PC-3 (cell line): ENCODE results near the gene FMNL1. TPM values are rescaled to one million over a fixed set of nuclear protein-coding genes. Genes with fewer than 3 reads are reported as not detected.

Experiments
- ATAC-seq: fragments of 200-7000 bp; cut with Tn5 transposase; 2 replicates; pipeline ENCODE4 v1.9.1; 2020; ENCODE audit warnings: mild to moderate bottlenecking, moderate library complexity
- BruUV-seq: library from RNA; stranded (reverse); fragments of 400-500 nt; replicated peaks from 2 replicates; lab custom pipeline; 2021; lab: Mats Ljungman, UMichigan
- CTCF ChIA-PET: fragments of 300-600 bp; sonication (Branson Sonifier 250); formaldehyde crosslinking; loops from one replicate; lab custom pipeline; 2022; ENCODE audit warnings: antibody characterized with exemption; lab: Charles Lee
- POLR2A ChIA-PET: fragments of 300-600 bp; sonication (Branson Sonifier 250); formaldehyde crosslinking; loops from one replicate; lab custom pipeline; 2022; ENCODE audit warnings: antibody characterized with exemption; ENCODE audit not compliant: unreplicated experiment; lab: Charles Lee
- DNase-seq: peaks from one replicate; pipeline ENCODE4 v3.0.0-alpha.2; 2015
- H2AFZ ChIP-seq: fragments of 300-600 bp; sonication (generic); 2 replicates; pipeline ENCODE4 v1.6.0; 2016; ENCODE audit warnings: antibody characterized with exemption, low read length
- H3F3A ChIP-seq: fragments of 300-600 bp; sonication (generic); one replicate; pipeline ENCODE4 v1.6.0; 2017; ENCODE audit warnings: antibody characterized with exemption, low read length, control low read depth, mild to moderate bottlenecking; ENCODE audit not compliant: unreplicated experiment
- H3K27ac ChIP-seq: fragments of 300-600 bp; sonication (generic); 2 replicates; pipeline ENCODE4 v1.5.1; 2016; ENCODE audit warnings: mild to moderate bottlenecking, low read length
- H3K27me3 ChIP-seq: fragments of 300-600 bp; sonication (generic); 2 replicates; pipeline ENCODE4 v1.6.1; 2016; ENCODE audit warnings: low read length, mixed read lengths
- H3K36me3 ChIP-seq: fragments of 300-600 bp; sonication (generic); 2 replicates; pipeline ENCODE4 v1.6.1; 2016; ENCODE audit warnings: low read depth, mixed run types, low read length, mixed read lengths
- H3K4me1 ChIP-seq: fragments of 300-600 bp; sonication (generic); 2 replicates; pipeline ENCODE4 v1.5.1; 2016; ENCODE audit warnings: low read length; ENCODE audit not compliant: insufficient read depth
- H3K4me2 ChIP-seq: fragments of 300-600 bp; sonication (generic); 2 replicates; pipeline ENCODE4 v1.6.0; 2016; ENCODE audit warnings: low read length
- H3K4me3 ChIP-seq: fragments of 300-600 bp; sonication (generic); 2 replicates; pipeline ENCODE4 v1.5.1; 2016; ENCODE audit warnings: mild to moderate bottlenecking, low read length, mixed read lengths
- H3K79me2 ChIP-seq: fragments of 300-600 bp; sonication (generic); 2 replicates; pipeline ENCODE4 v1.6.1; 2017; ENCODE audit warnings: low read length, mixed read lengths
- H3K9ac ChIP-seq: fragments of 300-600 bp; sonication (generic); 2 replicates; pipeline ENCODE4 v1.6.0; 2016; ENCODE audit warnings: mild to moderate bottlenecking, low read length
- H3K9me2 ChIP-seq: fragments of 300-600 bp; sonication (generic); replicated peaks from 2 replicates; pipeline ENCODE4 v1.6.1; 2016; ENCODE audit warnings: mixed run types, low read length, mixed read lengths
- H3K9me3 ChIP-seq: fragments of 300-600 bp; sonication (generic); 2 replicates; pipeline ENCODE4 v1.6.1; 2016; ENCODE audit warnings: low read length, mixed read lengths
- H4K20me1 ChIP-seq: fragments of 300-600 bp; sonication (generic); 2 replicates; pipeline ENCODE4 v1.6.1; 2016; ENCODE audit warnings: low read length, mixed read lengths
- EZH2 ChIP-seq: fragments of 300-600 bp; sonication (generic); IDR thresholded peaks from one replicate; pipeline ENCODE4 v1.6.1; 2017; ENCODE audit warnings: antibody characterized with exemption, mild to moderate bottlenecking, low read length; ENCODE audit not compliant: unreplicated experiment
- EZH2phosphoT487 ChIP-seq: fragments of 300-600 bp; sonication (generic); IDR thresholded peaks from 2 replicates; pipeline ENCODE4 v1.6.1; 2018; ENCODE audit warnings: mild to moderate bottlenecking, antibody characterized with exemption, low read length, borderline replicate concordance
- intact Hi-C: fragments of 100-400 bp; cut with micrococcal nuclease; formaldehyde crosslinking; loops from 2 replicates; pipeline ENCODE4 v1.9.0; 2023
- total RNA-seq: library from RNA; depleted of rRNA; stranded (reverse); fragments of >200 nt; gene quantifications from 2 replicates; pipeline ENCODE4 v1.2.3, GENCODE V29; 2014
- TF ChIP-seq, protein P1 (sequence below): fragments of 300-600 bp; sonication (generic); conservative IDR thresholded peaks from 2 replicates; pipeline ENCODE4 v1.5.1; 2017; ENCODE audit warnings: antibody characterized with exemption, low read depth, mild to moderate bottlenecking, low read length

Gene FMNL1
- total RNA-seq, 1 experiment from 2014 or later, result 8.2 TPM

DNA sequence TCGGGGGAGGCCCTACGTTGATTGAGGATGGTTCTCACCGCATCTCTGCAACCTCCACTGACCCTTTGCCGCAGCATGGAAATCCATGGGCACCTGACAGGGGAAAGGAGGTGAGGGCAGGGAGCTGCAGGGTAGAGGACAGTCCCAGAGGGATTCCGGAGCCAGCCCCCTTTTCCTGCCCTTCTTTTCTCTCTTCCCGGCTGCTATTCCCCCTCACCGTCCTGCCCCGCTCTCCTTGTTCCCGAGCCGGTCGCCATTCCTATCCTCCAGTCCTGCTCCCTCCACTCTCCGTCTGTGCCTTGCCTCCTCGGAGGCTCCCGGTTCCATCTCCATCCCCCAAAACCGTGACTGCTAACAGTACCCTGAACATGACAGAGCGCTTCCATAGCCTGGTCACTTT lies 35.4 kb downstream of the FMNL1 start:
- Histone ChIP-seq H3K27me3 (no peaks in the 10 kb centered on the region), H3K79me2 (no peaks in the 10 kb centered on the region), H3K4me2 (no peak overlapping the region), H3K27ac (no peak overlapping the region), H3K36me3 (no peaks in the 10 kb centered on the region), H3K9me3 (no peaks in the 10 kb centered on the region), H3F3A (no peaks in the 10 kb centered on the region), H3K4me3 (no peak overlapping the region), H4K20me1 (no peaks in the 10 kb centered on the region), H3K9me2 (no peaks in the 10 kb centered on the region), H3K9ac (no peak overlapping the region), H2AFZ (no peak overlapping the region), H3K4me1 (peaks cover 13% of the 10 kb centered on the region)
- no TSS peak for BruUV-seq
- intact Hi-C loops, result no loop called here
- TF ChIP-seq EZH2, result no peak
- TF ChIP-seq, protein P1, sequence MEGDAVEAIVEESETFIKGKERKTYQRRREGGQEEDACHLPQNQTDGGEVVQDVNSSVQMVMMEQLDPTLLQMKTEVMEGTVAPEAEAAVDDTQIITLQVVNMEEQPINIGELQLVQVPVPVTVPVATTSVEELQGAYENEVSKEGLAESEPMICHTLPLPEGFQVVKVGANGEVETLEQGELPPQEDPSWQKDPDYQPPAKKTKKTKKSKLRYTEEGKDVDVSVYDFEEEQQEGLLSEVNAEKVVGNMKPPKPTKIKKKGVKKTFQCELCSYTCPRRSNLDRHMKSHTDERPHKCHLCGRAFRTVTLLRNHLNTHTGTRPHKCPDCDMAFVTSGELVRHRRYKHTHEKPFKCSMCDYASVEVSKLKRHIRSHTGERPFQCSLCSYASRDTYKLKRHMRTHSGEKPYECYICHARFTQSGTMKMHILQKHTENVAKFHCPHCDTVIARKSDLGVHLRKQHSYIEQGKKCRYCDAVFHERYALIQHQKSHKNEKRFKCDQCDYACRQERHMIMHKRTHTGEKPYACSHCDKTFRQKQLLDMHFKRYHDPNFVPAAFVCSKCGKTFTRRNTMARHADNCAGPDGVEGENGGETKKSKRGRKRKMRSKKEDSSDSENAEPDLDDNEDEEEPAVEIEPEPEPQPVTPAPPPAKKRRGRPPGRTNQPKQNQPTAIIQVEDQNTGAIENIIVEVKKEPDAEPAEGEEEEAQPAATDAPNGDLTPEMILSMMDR, result no peak
- ChIA-PET CTCF (interaction anchor here (0.6 kb wide), 1 partner anchor 130 kb away, joined by 6 read pairs; no protein-coding TSS in a partner anchor), POLR2A (no interaction called here)
- DNase-seq, result no peak
- no peak for ATAC-seq

DNA sequence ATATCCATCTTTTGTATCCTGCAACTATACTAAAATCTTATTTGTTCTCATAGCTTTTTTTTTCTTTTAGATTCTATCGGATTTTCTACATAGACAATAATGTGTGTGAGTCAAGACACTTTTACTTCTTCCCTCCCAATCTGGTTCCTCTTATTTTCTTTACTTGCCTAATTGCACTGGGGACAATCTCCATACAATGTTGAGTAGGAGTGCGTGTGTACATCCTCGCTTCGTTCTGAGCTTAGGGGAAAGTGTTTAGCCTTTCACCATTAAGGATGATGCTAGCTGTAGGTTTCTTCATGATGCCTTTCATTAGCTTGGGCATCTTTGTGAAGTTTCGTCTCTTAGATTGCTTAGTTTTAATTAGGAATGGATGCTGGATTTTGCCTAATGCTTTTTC lies 37.3 kb downstream of the FMNL1 start:
- POLR2A ChIA-PET, result no interaction called here
- H3K9me2 ChIP-seq, result no peaks in the 10 kb centered on the region
- intact Hi-C loops, result no loop called here

DNA sequence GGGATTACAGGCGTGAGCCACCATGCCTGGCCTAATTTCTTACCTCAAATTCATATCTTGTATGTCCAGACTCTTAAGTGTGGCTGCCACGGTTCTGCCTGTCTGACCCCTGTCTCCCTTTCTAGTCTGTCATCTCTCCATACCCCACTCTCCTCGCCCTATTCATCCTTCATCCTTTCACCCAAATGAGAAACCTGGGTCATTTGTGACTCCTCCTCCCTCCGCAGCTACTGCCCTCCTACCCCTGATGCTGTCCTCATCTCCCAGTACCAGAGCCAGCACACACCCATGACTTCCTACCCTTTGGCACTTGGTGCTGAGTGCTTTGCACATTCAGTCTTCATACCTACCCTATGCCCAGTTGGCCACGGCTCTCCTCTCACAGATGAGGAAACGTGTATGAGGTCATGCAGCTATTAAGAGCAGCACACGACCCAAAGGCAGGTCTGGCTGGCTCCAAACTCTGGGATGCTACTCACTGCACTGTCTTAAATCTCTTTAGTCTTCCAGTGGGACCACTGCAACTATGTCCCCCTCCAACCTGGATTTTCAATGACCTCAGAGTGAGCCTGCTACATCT lies 38.6 kb downstream of the FMNL1 start:
- Histone ChIP-seq H3K9ac (no peak overlapping the region), H4K20me1 (no peaks in the 10 kb centered on the region), H3K36me3 (peaks cover 15% of the 10 kb centered on the region; the same call in 1 of the 2 replicates), H3K4me2 (no peak overlapping the region), H3F3A (peaks cover 4% of the 10 kb centered on the region), H3K4me3 (no peak overlapping the region), H3K79me2 (no peaks in the 10 kb centered on the region), H3K27ac (no peak overlapping the region), H2AFZ (no peak overlapping the region), H3K9me2 (no peaks in the 10 kb centered on the region), H3K9me3 (no peaks in the 10 kb centered on the region), H3K27me3 (no peaks in the 10 kb centered on the region), H3K4me1 (peaks cover 18% of the 10 kb centered on the region)
- TF ChIP-seq, protein P1, result no peak
- TF ChIP-seq EZH2phosphoT487 (no peak), EZH2 (no peak)
- intact Hi-C loops, result no loop called here
- CTCF ChIA-PET, result no interaction called here
- ATAC-seq, result no peak
- DNase-seq, result no peak
- POLR2A ChIA-PET, result no interaction called here
- no TSS peak for BruUV-seq

More for the DNA sequence above, 37.3 kb downstream of the FMNL1 start:
- CTCF ChIA-PET, result no interaction called here
- H3K79me2 ChIP-seq, result no peaks in the 10 kb centered on the region
- no peak for DNase-seq
- TF ChIP-seq, protein P1, result no peak
- TF ChIP-seq EZH2 (no peak), EZH2phosphoT487 (no peak)
- no peaks in the 10 kb centered on the region for H3K27me3 ChIP-seq
- ATAC-seq, result no peak
- H3K36me3 ChIP-seq, result peaks cover 2% of the 10 kb centered on the region; the same call in 1 of the 2 replicates
- no TSS peak for BruUV-seq
- peaks cover 18% of the 10 kb centered on the region for H3K4me1 ChIP-seq
- H3K4me3 ChIP-seq, result no peak overlapping the region
- H3F3A ChIP-seq, result peaks cover 4% of the 10 kb centered on the region
- no peaks in the 10 kb centered on the region for H3K9me3 ChIP-seq
- H4K20me1 ChIP-seq, result no peaks in the 10 kb centered on the region
- H3K27ac ChIP-seq, result no peak overlapping the region
- H3K9ac ChIP-seq, result no peak overlapping the region
- no peak overlapping the region for H2AFZ ChIP-seq
- no peak overlapping the region for H3K4me2 ChIP-seq
